Upper lobe of right lung (tissue), 1 donor: ENCODE results near the gene SNRNP70. TPM values are rescaled to one million over a fixed set of nuclear protein-coding genes. Genes with fewer than 3 reads are reported as not detected.
"Not testable (repeated sequence)": the region's sequence is repeated elsewhere in the genome, so short reads cannot be mapped to it uniquely, and the experiment has no call there.

Source experiments
- ATAC-seq: fragments of 200-7000 bp; cut with Tn5 transposase; one replicate; pipeline ENCODE4 v1.9.1; 2020; ENCODE audit warnings: mild to moderate bottlenecking, moderate library complexity
- DNase-seq: peaks from one replicate; pipeline ENCODE4 v3.0.0-alpha.2; 2020
- H3K27ac ChIP-seq: fragments of 200-600 bp; one replicate; pipeline ENCODE4 v1.8.0; 2022
- H3K27me3 ChIP-seq: fragments of 200-600 bp; one replicate; pipeline ENCODE4 v1.8.0; 2022; ENCODE audit warnings: mild to moderate bottlenecking
- H3K36me3 ChIP-seq: fragments of 200-600 bp; one replicate; pipeline ENCODE4 v1.8.0; 2022
- H3K4me1 ChIP-seq: fragments of 200-600 bp; one replicate; pipeline ENCODE4 v1.8.0; 2022
- H3K4me3 ChIP-seq: fragments of 200-600 bp; one replicate; pipeline ENCODE4 v1.8.0; 2022; ENCODE audit warnings: mild to moderate bottlenecking
- H3K9me3 ChIP-seq: fragments of 200-600 bp; one replicate; pipeline ENCODE4 v1.8.0; 2022
- CTCF ChIP-seq: fragments of 200-600 bp; IDR thresholded peaks from one replicate; pipeline ENCODE4 v1.8.0; 2022; ENCODE audit warnings: antibody characterized with exemption
- intact Hi-C: fragments of 100-400 bp; cut with DNase I; formaldehyde crosslinking; loops from one replicate; pipeline ENCODE4 v1.11.0; 2022
- total RNA-seq: library from RNA; stranded (reverse); fragmentation: NEBNext Ultra II Directional; extraction: Animal tissue kit (Norgen Biotek cat#: 25700); gene quantifications from one replicate; pipeline ENCODE4 v1.2.1, GENCODE V29; 2021
- donor health status: DM: no; HTN: yes; CAD: no; lungs with severe emphysema.

The SNRNP70 gene
- total RNA-seq, 1 donor from 2014 or later, result 179 TPM

GRCh38 chr19:49140951-49141350 lies 55.7 kb downstream of the SNRNP70 start:
- H3K27me3 ChIP-seq, result no peaks in the 10 kb centered on the region
- DNase-seq (no peak), ATAC-seq (no peak)
- no peak overlapping the region for H3K4me3 ChIP-seq
- intact Hi-C loops, result loop anchor here (10.0 kb wide), 1 partner anchor 46 kb away; no protein-coding TSS in a partner anchor
- TF ChIP-seq CTCF, result no peak
- no peaks in the 10 kb centered on the region for H3K9me3 ChIP-seq
- H3K27ac ChIP-seq, result no peak overlapping the region
- peaks cover 9% of the 10 kb centered on the region for H3K4me1 ChIP-seq
- no peaks in the 10 kb centered on the region for H3K36me3 ChIP-seq

- Histone ChIP-seq H3K27ac (no peak overlapping the region), H3K36me3 (no peaks in the 10 kb centered on the region), H3K4me1 (peaks cover 13% of the 10 kb centered on the region), H3K9me3 (no peaks in the 10 kb centered on the region), H3K27me3 (no peaks in the 10 kb centered on the region), H3K4me3 (no peak overlapping the region)
- intact Hi-C loops, result loop anchor here (10.0 kb wide), 1 partner anchor 47 kb away; no protein-coding TSS in a partner anchor
- DNase-seq (no peak), ATAC-seq (no peak)
- no peak for TF ChIP-seq CTCF
These were observed 56.1 kb downstream of the SNRNP70 start for GRCh38 chr19:49141352-49141751.

- Histone ChIP-seq H3K27ac (no peak overlapping the region), H3K4me3 (peak overlapping the region; percentile 50), H3K36me3 (no peaks in the 10 kb centered on the region), H3K27me3 (no peaks in the 10 kb centered on the region), H3K9me3 (no peaks in the 10 kb centered on the region), H3K4me1 (peaks cover 9% of the 10 kb centered on the region)
- peak; percentile 94 for DNase-seq
- TF ChIP-seq CTCF, result no peak
- peak; percentile 98 for ATAC-seq
- intact Hi-C loops, result loop anchor here (10.0 kb wide), 1 partner anchor 48 kb away; no protein-coding TSS in a partner anchor
These were observed 57.6 kb downstream of the SNRNP70 start for GRCh38 chr19:49142866-49143335.

- H3K9me3 ChIP-seq, result no peaks in the 10 kb centered on the region
- DNase-seq (peak; percentile 88), ATAC-seq (peak; percentile 51)
- H3K4me1 ChIP-seq, result peaks cover 23% of the 10 kb centered on the region
- no peaks in the 10 kb centered on the region for H3K36me3 ChIP-seq
- no peak overlapping the region for H3K27ac ChIP-seq
- TF ChIP-seq CTCF, result peak; percentile 90
- intact Hi-C loops, result loop anchor here (10.0 kb wide), 1 partner anchor 51 kb away; no protein-coding TSS in a partner anchor
- no peak overlapping the region for H3K4me3 ChIP-seq
- no peaks in the 10 kb centered on the region for H3K27me3 ChIP-seq
These were observed 60.5 kb downstream of the SNRNP70 start for GRCh38 chr19:49145573-49146407.

GRCh38 chr19:49146408-49146770 lies 61.1 kb downstream of the SNRNP70 start:
- not testable (repeated sequence) for H3K9me3 ChIP-seq, ATAC-seq, H3K4me3 ChIP-seq, DNase-seq, H3K27ac ChIP-seq, H3K36me3 ChIP-seq, H3K27me3 ChIP-seq
- intact Hi-C loops, result loop anchor here (10.0 kb wide), 1 partner anchor 52 kb away; no protein-coding TSS in a partner anchor
- peaks cover 23% of the 10 kb centered on the region for H3K4me1 ChIP-seq

GRCh38 chr19:49148044-49148682 lies 62.9 kb downstream of the SNRNP70 start:
- Histone ChIP-seq H3K9me3 (no peaks in the 10 kb centered on the region), H3K27me3 (no peaks in the 10 kb centered on the region), H3K36me3 (no peaks in the 10 kb centered on the region), H3K4me1 (peaks cover 23% of the 10 kb centered on the region), H3K27ac (peak overlapping the region; percentile 51), H3K4me3 (peak overlapping the region; percentile 72)
- DNase-seq (no peak), ATAC-seq (no peak)
- intact Hi-C loops, result loop anchor here (10.0 kb wide), 1 partner anchor 53 kb away; no protein-coding TSS in a partner anchor
- TF ChIP-seq CTCF, result no peak
